ENCODE results near the gene PRM2.

PRM2 gene

GRCh38 chr16:11248133-11248532 lies 28.1 kb downstream of the PRM2 start:
- DNase-seq (ENCODE audit: low read depth in 2 of 2): no peak

- DNase-seq (ENCODE audit: low read depth in 2 of 2): no peak
Measured at GRCh38 chr16:11245988-11246387, 30.3 kb downstream of the PRM2 start.

- no peak for DNase-seq (ENCODE audit: low read depth in 2 of 2)
Measured at GRCh38 chr16:11245222-11245737, 31.0 kb downstream of the PRM2 start.

- no peak for DNase-seq (ENCODE audit: low read depth in 2 of 2)
Measured at GRCh38 chr16:11242658-11243057, 33.6 kb downstream of the PRM2 start.

- no peak for DNase-seq (ENCODE audit: low read depth in 2 of 2)
Measured at GRCh38 chr16:11241480-11242204, 34.6 kb downstream of the PRM2 start.

- DNase-seq (ENCODE audit: low read depth in 2 of 2): no peak
Measured at GRCh38 chr16:11240636-11241473, 35.4 kb downstream of the PRM2 start.

GRCh38 chr16:11239644-11240632 lies 36.3 kb downstream of the PRM2 start:
- DNase-seq (ENCODE audit: low read depth in 2 of 2): no peak

GRCh38 chr16:11238272-11239202 lies 37.7 kb downstream of the PRM2 start:
- DNase-seq (ENCODE audit: low read depth in 2 of 2): no peak

GRCh38 chr16:11236461-11237254 lies 39.6 kb downstream of the PRM2 start:
- no peak for DNase-seq (ENCODE audit: low read depth in 2 of 2)

- DNase-seq (ENCODE audit: low read depth in 2 of 2): no peak
Measured at GRCh38 chr16:11235703-11235991, 40.6 kb downstream of the PRM2 start.

GRCh38 chr16:11234884-11235702 lies 41.2 kb downstream of the PRM2 start:
- DNase-seq (ENCODE audit: low read depth in 2 of 2): no peak

- DNase-seq (ENCODE audit: low read depth in 2 of 2): no peak
Measured at GRCh38 chr16:11233727-11234376, 42.4 kb downstream of the PRM2 start.

- peak; percentile 84 to 89 for DNase-seq (ENCODE audit: low read depth in 2 of 2)
Measured at GRCh38 chr16:11232852-11233726, 43.2 kb downstream of the PRM2 start.

- no peak for DNase-seq (ENCODE audit: low read depth in 2 of 2)
Measured at GRCh38 chr16:11232302-11232851, 43.9 kb downstream of the PRM2 start.

GRCh38 chr16:11231367-11231970 lies 44.8 kb downstream of the PRM2 start:
- DNase-seq (ENCODE audit: low read depth in 2 of 2): no peak

GRCh38 chr16:11229906-11230305 lies 46.4 kb downstream of the PRM2 start:
- no peak for DNase-seq (ENCODE audit: low read depth in 2 of 2)

- no peak for DNase-seq (ENCODE audit: low read depth in 2 of 2)
Measured at GRCh38 chr16:11229432-11229831, 46.8 kb downstream of the PRM2 start.
